Measurements from ENCODE around the gene SLC26A4. TPM values are rescaled to one million over a fixed set of nuclear protein-coding genes. Genes with fewer than 3 reads are reported as not detected.
"Not testable (repeated sequence)": the region's sequence is repeated elsewhere in the genome, so short reads cannot be mapped to it uniquely, and the experiment has no call there.

The SLC26A4 gene
- total RNA-seq, 1 experiment from 2014 or later, result 0.22 TPM

DNA sequence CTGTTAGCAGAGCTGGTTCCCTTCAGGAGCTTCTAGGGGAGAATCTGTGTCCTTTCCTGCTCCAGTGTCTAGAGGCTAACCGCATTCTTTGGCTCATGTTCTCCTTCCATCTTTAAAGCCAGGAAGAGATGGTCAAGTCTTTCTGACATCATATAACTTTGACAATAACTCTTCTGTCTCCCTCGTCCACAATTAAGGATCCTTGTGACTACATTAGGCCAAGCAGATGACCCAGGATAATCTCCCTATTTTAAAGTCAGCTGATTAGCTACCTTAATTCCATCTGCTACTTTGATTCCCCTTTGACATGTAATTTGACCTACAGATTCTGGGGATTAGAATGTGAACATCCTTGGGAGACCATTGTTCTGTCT, 28.1 kb upstream of the SLC26A4 start:
- Mint-ChIP-seq H3K9me3 (no peaks in the 10 kb centered on the region), H3K36me3 (no peaks in the 10 kb centered on the region), H3K4me1 (peaks cover 19% of the 10 kb centered on the region), H3K27ac (no peak overlapping the region), H3K27me3 (ENCODE audit: low read depth) (no peaks in the 10 kb centered on the region), H3K4me3 (no peak overlapping the region)
- DNase-seq (ENCODE audit: low spot score) (no peak), ATAC-seq (no peak)
- TF ChIP-seq GRHL2 (CRISPR knock-in tag; IDR thresholded peaks at IDR 0.05; ENCODE audit: insufficient replicate concordance, severe bottlenecking), result no peak
- no peak for TF ChIP-seq EMX1 (CRISPR knock-in tag; IDR thresholded peaks at IDR 0.05)
- TF ChIP-seq, protein P1, sequence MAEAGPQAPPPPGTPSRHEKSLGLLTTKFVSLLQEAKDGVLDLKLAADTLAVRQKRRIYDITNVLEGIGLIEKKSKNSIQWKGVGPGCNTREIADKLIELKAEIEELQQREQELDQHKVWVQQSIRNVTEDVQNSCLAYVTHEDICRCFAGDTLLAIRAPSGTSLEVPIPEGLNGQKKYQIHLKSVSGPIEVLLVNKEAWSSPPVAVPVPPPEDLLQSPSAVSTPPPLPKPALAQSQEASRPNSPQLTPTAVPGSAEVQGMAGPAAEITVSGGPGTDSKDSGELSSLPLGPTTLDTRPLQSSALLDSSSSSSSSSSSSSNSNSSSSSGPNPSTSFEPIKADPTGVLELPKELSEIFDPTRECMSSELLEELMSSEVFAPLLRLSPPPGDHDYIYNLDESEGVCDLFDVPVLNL (CRISPR knock-in tag; IDR thresholded peaks at IDR 0.05; ENCODE audit: borderline replicate concordance, low read depth), result no peak
- no peak for TF ChIP-seq GTF2I (CRISPR knock-in tag; conservative IDR thresholded peaks at IDR 0.05)
- TF ChIP-seq NFE2L1 (CRISPR knock-in tag; IDR thresholded peaks at IDR 0.05), result no peak
- POLR2A ChIA-PET, result no interaction called here
- CTCF ChIA-PET, result interaction anchor here (1.1 kb wide), 1 partner anchor 242 kb away, joined by 3 read pairs; no protein-coding TSS in a partner anchor

- Mint-ChIP-seq H3K9me3 (peaks cover 6% of the 10 kb centered on the region; the same call in 1 of the 2 replicates), H3K27me3 (ENCODE audit: low read depth) (no peaks in the 10 kb centered on the region), H3K4me3 (no peak overlapping the region), H3K36me3 (no peaks in the 10 kb centered on the region), H3K27ac (no peak overlapping the region), H3K4me1 (peaks cover 6% of the 10 kb centered on the region)
- TF ChIP-seq TP53 (CRISPR knock-in tag; IDR thresholded peaks at IDR 0.05) (no peak), ELF4 (CRISPR knock-in tag; IDR thresholded peaks at IDR 0.05; ENCODE audit: low read depth) (no peak), NR3C1 (CRISPR knock-in tag; conservative IDR thresholded peaks at IDR 0.05; ENCODE audit: low read depth) (no peak), ETV6 (CRISPR knock-in tag; IDR thresholded peaks at IDR 0.05) (no peak)
- ChIA-PET CTCF (no interaction called here), POLR2A (no interaction called here)
- DNase-seq (ENCODE audit: low spot score) (no peak), ATAC-seq (no peak)
These were observed 22.0 kb upstream of the SLC26A4 start for GRCh38 chr7:107638594-107638993.

GRCh38 chr7:107639070-107639469, 21.6 kb upstream of the SLC26A4 start:
- POLR2A ChIA-PET; ATAC-seq; CTCF ChIA-PET; H3K9me3 Mint-ChIP-seq; H3K4me3 Mint-ChIP-seq; H3K27ac Mint-ChIP-seq; H3K4me1 Mint-ChIP-seq; H3K36me3 Mint-ChIP-seq; H3K27me3 Mint-ChIP-seq (ENCODE audit: low read depth); DNase-seq (ENCODE audit: low spot score): not testable (repeated sequence)

- Mint-ChIP-seq H3K36me3 (no peaks in the 10 kb centered on the region), H3K27me3 (ENCODE audit: low read depth) (peaks cover 10% of the 10 kb centered on the region), H3K4me3 (no peak overlapping the region), H3K9me3 (peaks cover 11% of the 10 kb centered on the region), H3K4me1 (peaks cover 6% of the 10 kb centered on the region), H3K27ac (no peak overlapping the region)
- ATAC-seq (no peak), DNase-seq (ENCODE audit: low spot score) (no peak)
- POLR2A ChIA-PET, result no interaction called here
- CTCF ChIA-PET, result no interaction called here
- TF ChIP-seq ZNF281 (CRISPR knock-in tag; IDR thresholded peaks at IDR 0.05) (no peak), ARID4B (CRISPR knock-in tag; IDR thresholded peaks at IDR 0.05; ENCODE audit: borderline replicate concordance) (no peak), GABPB1 (CRISPR knock-in tag; IDR thresholded peaks at IDR 0.05) (no peak), ZNF121 (CRISPR knock-in tag; IDR thresholded peaks at IDR 0.05) (no peak), GTF2I (CRISPR knock-in tag; conservative IDR thresholded peaks at IDR 0.05) (no peak), AR (CRISPR knock-in tag; IDR thresholded peaks at IDR 0.05) (no peak), FOXJ3 (CRISPR knock-in tag; IDR thresholded peaks at IDR 0.05; ENCODE audit: borderline replicate concordance) (no peak), PRRX2 (CRISPR knock-in tag; IDR thresholded peaks at IDR 0.05) (no peak), RELA (CRISPR knock-in tag; IDR thresholded peaks at IDR 0.05; ENCODE audit: borderline replicate concordance) (no peak)
These were observed 19.0 kb upstream of the SLC26A4 start for GRCh38 chr7:107641676-107642075.

Data from WTC11 (cell line).